Fibroblast of skin of left quadriceps (primary cell): ENCODE results near the gene GTPBP3.

Experiments used
- DNase-seq, 2 experiments: peaks; one replicate each; pipeline ENCODE4 v3.0.0-alpha.2; 2013; ENCODE audit warnings: low read depth in 2 of 2

Gene GTPBP3

GRCh38 chr19:17309198-17309964 is 28.0 kb upstream of the GTPBP3 start, which contains the start of gene DDA1:
Gene DDA1, plus strand, starts transcription at chr19:17309563. Its CDS starts 92 bp downstream, at chr19:17309655.
- DNase-seq: peak; percentile 100

DNA sequence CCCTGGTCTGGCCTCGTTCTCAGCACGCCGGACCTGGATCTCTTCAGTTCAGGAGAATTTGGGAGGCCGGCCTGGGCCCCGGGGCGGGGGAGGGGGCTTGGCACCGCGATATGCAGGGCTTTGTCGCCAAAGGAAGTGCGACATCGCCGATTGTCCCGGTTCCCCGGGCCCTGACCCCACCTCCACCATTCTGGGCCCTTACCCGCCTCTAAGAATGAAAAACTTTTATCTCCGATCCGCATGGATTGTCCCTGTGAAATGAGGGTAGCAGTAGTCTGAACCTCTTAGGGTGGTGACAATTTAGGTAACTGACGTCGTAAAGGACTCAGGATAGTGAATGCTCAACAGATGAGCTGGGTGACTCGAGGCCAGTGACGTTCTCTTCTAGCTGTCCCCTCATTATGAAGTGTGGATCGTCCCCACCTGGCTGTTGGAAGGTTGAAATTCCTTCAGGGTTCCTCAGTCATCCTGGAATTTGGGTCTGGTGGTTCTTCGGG is 27.3 kb upstream of the GTPBP3 start:
- no peak for DNase-seq

GRCh38 chr19:17311455-17312188 is 25.7 kb upstream of the GTPBP3 start:
- DNase-seq: no peak

- no peak for DNase-seq
These were observed 24.9 kb upstream of the GTPBP3 start for GRCh38 chr19:17312189-17313113.

DNA sequence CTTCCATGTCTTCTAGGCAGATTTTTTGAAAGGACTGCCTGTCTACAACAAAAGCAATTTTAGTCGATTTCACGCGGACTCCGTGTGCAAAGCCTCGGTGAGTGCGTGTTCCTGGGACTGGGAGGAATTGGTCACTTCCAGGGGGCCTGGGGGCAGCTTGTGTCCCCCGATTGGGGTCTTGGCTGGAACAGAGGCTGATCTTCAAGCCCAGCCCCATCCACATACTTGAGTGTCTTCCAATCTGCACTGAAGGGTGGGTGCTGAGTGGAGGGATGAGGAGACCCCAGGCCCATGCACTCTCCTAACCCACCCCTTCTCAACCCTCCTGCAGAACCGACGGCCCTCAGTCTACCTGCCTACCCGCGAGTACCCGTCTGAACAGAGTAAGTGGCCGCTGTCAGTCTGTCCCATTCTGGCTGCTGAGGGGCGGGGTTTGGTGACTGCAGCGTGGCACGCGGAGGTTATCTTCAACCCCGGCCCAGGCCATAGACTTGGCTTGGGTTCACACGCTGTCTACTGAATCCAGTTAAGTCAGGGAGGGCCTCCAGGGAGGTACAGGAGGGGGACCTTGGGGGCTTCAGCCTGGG is 23.3 kb upstream of the GTPBP3 start:
- DNase-seq: no peak

DNA sequence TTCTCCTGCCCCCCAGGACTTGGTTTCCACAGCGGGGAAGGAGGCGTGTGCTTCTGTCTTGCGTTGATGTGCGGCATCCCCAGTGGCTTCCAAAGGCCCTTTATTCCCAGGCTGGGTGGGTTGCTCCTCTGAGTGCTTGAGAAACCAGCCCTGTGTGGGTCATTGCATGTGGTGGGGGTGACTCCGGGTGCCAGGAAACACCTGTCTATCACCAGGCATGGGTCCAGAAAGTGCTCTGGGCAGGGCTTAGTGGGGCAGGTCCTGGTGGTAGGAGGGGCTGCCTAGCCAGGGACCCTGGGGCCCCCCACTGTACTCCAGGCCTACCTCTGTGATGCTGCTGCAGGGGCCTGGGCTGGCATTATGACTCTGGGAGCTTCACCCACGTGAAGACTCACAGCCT is 18.4 kb upstream of the GTPBP3 start:
- no peak for DNase-seq

DNA sequence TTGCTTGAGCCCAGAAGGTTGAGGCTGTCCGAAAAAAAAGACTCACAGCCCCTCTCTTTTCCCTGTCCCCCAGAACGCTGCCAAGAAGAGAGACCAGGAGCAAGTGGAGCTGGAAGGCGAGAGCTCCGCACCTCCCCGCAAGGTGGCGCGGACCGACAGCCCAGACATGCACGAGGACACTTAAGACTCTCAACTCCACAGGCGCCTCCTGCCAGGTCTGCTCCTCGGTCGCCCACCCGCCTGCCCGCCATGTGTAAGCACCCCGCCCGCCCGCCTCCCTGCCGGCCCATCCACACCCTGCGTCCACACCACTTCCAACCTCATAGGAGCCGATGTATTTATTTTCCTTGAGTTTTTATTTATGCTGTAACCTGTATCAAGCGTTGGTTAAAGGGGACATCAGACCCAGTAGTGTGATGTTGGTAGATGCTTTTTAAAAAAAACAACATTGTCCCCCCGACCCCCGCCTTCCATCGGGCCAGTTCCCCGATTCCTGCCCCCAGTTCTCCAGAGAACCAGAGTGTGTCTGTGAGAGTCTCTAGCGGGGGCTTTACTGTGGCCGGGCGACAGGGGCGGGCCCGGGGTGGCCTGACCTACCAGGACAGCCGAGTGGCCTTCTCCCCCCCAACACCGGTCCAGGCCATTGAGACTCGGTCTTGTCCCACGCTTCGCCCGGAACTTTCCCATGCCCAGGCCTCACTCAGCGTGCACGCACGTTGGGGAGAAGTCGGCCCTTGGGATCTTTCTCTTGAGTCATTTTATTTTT is 17.7 kb upstream of the GTPBP3 start:
- DNase-seq: no peak

- DNase-seq: no peak
These were observed 16.9 kb upstream of the GTPBP3 start for GRCh38 chr19:17320435-17320834.

DNA sequence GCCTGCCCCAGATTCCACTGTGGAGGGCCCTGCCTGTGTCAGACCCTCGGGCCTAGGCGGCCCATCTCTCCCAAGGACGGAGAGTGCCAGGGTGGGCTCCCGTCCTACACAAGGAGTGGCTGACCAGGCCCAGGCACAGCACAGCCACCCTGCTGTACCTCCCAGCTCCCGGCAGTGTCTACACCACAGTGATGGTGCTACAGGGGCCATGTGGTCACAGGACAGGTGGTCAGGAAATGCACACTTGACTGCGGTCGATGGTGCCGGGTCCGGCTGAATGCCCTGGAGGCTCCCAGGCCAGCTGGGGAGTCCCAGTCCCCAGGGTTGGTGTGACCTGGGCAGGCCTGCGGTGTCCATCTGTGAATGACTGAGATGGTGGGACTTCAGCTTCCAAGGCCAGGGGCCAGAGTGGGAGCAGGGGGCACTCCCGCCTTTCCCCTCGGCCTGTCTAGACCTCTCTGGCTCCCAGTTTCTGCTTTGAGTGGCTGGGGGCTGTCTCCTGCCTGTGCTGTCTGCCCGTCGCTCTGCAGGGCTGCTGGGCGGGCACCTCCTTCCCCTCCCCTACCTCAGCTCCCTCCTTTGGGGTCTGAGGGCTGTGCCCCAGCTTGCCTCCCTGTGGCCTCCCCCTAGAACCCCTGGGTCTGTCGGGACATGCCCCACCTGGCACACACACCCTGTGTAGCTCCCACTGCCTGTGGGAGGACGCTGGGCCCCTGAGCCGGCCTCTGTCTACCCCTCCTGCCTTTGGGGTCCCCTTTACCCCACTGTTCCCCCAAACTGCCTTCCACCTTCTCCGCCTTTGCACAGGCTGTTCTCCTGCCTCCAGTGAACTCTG is 15.5 kb upstream of the GTPBP3 start:
- DNase-seq: no peak

DNA sequence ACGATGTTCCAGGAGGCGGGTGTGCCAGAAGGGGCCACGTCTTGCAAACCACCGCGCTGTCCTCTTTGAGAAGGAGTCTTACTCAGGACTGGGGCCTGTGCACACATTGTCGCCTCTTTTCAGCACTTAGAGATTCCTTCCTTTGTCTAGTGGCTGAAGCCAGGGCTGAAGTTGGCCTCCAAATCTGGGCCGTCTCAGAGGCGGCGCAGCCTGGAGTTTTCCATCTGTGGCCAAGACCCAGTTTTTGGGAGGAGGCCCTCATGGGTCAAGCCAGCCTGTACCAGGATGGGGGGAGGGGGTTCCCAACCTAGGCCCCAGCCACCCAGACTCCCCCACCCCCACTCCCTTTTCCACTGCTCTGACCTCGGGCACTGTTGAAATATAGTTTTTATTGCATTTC is 14.5 kb upstream of the GTPBP3 start:
- DNase-seq: no peak

DNA sequence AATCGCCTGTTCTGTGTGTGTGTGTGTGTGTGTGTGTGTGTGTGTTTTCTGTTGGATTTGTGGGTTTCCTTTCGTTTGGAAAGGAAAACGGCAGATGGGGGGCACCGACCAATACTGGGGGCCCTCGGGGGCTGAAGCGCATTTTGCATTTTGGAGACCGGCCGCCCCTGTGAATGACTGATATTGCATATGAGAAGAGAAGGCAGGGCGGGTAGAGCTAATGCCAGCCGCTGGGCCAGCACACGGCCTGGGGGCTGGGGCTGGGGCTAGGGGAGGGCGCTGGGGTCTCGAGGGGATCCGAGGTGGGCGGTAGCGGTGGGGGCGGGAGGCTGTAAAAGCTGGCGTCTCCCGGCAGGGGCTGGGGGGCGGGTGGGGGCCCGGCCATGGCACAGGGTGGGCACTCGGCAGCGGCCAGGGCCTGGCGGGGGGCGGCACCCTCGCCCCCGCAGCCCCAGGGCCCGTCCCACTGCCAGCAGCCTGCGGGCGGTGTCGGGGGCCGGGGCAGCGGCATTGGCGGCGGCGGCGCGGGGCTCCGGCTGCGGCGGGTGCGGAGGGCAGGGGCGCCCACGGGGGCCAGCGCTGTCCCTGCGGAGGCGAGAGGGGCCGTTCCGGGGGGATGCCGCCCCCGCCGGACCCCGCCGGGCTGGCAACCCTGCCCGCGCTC is 13.9 kb upstream of the GTPBP3 start:
- DNase-seq: no peak

- no peak for DNase-seq
These were observed 13.4 kb upstream of the GTPBP3 start for GRCh38 chr19:17323964-17324332.

DNA sequence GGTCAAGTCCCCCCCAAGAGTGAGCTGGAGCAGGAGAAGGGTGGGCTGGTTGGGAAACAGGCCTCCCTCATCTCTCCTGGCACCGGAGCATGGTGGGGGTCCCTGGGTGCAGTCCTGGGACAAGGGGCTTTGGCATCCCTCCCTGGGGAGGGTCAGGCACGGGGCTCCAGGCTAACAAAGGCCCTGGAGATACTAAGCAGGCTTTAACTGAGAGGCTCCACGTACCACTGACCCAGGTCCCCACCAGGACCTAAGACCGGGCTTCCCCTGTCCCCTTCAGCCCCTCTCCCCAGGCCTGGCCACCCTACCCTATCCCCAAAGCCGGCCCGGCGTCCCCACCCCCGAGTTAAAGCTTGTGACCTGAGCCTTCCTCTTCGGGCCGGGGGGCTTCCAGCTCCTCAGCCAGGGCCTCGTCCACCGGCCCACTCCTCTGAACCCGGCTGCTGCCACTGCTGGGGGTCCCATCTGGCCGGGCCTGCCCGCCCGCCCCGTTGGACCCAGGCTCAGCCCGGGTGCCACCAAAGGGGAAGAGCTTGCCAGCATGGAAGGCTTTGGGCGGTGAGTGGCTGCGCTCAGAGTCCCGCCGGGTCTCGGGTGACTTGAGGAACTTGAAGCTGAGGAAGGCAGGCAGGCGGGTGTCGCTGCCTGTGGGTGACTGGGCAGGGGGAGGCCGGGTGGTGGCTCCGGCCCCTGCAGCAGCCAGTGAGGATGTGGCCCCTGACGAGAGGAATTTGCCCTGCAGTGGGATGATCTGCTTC is 12.8 kb upstream of the GTPBP3 start:
- no peak for DNase-seq

DNA sequence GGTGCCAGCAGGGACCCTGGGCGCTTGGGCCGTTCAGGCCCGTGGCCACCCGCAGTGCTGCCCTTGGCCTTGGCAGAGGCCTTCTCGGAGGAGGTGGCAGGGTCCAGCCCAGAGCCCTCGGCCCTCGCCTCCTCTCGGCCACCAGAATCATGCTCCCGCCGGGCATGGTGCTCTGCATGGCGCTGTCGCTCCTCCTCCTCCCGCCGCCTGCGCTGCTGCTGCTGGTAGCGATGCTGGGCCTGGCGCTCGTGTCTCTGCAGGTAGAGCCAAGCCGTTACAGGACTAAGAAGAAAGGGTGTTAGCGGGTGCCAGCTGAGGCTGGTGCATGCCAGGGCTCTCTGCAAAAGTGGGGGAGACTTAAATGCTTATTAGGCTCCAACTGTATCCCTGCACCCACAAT is 12.2 kb upstream of the GTPBP3 start:
- no peak for DNase-seq

- DNase-seq: no peak
These were observed 11.3 kb upstream of the GTPBP3 start for GRCh38 chr19:17325881-17326594.

GRCh38 chr19:17326595-17326966 is 10.8 kb upstream of the GTPBP3 start:
- no peak for DNase-seq

DNA sequence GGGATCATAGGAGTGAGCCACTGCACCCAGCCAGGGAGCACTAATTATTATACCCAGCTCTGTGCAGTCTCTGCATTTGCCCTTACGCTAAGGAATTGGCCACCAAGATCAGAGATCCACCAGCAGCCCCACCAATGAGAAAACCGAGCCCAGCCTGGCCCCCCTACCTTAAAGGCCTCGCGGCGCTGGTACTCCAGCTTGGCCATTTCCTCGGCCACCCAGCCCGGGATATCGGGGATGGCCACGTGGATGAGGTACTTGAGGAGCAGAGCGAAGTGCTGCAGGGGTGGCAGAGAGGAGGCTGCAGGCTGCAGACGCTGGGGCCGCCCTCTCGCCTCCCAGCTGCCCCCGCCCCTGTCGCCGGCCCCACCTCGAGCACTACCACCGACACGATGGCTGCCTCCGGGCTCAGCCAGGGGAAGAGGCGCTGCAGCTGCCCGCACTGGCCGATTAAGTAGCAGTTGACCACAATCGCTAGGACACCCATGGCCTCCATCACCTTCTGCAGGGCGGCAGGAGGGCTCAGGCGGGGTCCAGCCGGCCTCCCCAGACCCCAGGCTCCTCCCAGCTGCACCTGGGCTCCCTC is 10.2 kb upstream of the GTPBP3 start:
- no peak for DNase-seq
